ENCODE measurements around the gene ARMC5.

DNA sequence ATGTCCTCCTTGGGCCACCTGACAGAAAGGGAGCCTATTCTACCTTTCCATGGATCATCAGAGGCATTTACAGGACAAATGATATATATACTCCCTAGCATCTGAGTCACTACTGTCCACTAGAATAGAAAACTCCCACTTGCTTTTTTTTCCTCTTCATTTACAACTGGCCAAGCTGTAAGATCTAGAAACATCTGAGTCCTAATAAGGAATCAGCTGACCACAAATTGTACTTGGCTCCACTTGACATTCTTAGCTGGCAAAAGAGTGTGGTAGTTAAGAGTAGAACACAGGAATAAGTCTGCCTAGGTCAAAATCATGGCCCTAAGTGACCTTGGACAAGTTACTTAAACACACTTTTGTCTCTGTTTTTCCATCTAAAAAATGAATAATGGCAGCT is 43.7 kb downstream of the ARMC5 start:
- TF ChIP-seq, protein P1, sequence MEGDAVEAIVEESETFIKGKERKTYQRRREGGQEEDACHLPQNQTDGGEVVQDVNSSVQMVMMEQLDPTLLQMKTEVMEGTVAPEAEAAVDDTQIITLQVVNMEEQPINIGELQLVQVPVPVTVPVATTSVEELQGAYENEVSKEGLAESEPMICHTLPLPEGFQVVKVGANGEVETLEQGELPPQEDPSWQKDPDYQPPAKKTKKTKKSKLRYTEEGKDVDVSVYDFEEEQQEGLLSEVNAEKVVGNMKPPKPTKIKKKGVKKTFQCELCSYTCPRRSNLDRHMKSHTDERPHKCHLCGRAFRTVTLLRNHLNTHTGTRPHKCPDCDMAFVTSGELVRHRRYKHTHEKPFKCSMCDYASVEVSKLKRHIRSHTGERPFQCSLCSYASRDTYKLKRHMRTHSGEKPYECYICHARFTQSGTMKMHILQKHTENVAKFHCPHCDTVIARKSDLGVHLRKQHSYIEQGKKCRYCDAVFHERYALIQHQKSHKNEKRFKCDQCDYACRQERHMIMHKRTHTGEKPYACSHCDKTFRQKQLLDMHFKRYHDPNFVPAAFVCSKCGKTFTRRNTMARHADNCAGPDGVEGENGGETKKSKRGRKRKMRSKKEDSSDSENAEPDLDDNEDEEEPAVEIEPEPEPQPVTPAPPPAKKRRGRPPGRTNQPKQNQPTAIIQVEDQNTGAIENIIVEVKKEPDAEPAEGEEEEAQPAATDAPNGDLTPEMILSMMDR (IDR thresholded peaks at IDR 0.05): no peak
- peak in 1 of 4 donors; percentile 65 for TF ChIP-seq EP300 (IDR thresholded peaks at IDR 0.05)
- TF ChIP-seq POLR2A (IDR thresholded peaks at IDR 0.05): no peak
